ENCODE data around the gene MRPS18B. TPM values are rescaled to one million over a fixed set of nuclear protein-coding genes. Genes with fewer than 3 reads are reported as not detected.

Gene MRPS18B
- total RNA-seq, 1 donor from 2014 or later, result 55.0 TPM

GRCh38 chr6:30615958-30616810 is 1.5 kb upstream of the MRPS18B start:
- intact Hi-C loops (cut with DNase I), result no loop called here
- no peak for ATAC-seq

GRCh38 chr6:30616811-30617564 is 652 bp upstream of the MRPS18B start, which contains the start of gene PPP1R10:
PPP1R10 (minus strand) TSS chr6:30617243; CDS start chr6:30609944, 7,299 bp downstream.
- intact Hi-C loops (cut with DNase I), result no loop called here
- ATAC-seq (peak; percentile 91 to 96), DNase-seq (peak; percentile 98)
- H3K27me3 ChIP-seq (ENCODE audit: low read depth), result no peaks in the 10 kb centered on the region
- no peaks in the 10 kb centered on the region for H3K9me3 ChIP-seq
- TF ChIP-seq CTCF (IDR thresholded peaks at IDR 0.05), result no peak
- H3K27ac ChIP-seq, result peak within 1 kb of the TSS; percentile 94
- peaks cover 40% of the 10 kb centered on the region for H3K36me3 ChIP-seq
- peak within 1 kb of the TSS; percentile 83 for H3K4me3 ChIP-seq
- H3K4me1 ChIP-seq, result peaks cover 37% of the 10 kb centered on the region

More at GRCh38 chr6:30615958-30616810, 1.5 kb upstream of the MRPS18B start:
- Histone ChIP-seq H3K27ac (peak overlapping the region; percentile 94), H3K4me3 (peak overlapping the region; percentile 83), H3K9me3 (no peaks in the 10 kb centered on the region), H3K4me1 (peaks cover 45% of the 10 kb centered on the region), H3K36me3 (peaks cover 32% of the 10 kb centered on the region), H3K27me3 (ENCODE audit: low read depth) (no peaks in the 10 kb centered on the region)
- DNase-seq, result no peak
- no peak for TF ChIP-seq CTCF (IDR thresholded peaks at IDR 0.05)

GRCh38 chr6:30618270-30618797 is 694 bp downstream of the MRPS18B start:
- peak overlapping the region; percentile 83 for H3K4me3 ChIP-seq
- no peak for TF ChIP-seq CTCF (IDR thresholded peaks at IDR 0.05)
- no peaks in the 10 kb centered on the region for H3K27me3 ChIP-seq (ENCODE audit: low read depth)
- H3K36me3 ChIP-seq, result peaks cover 54% of the 10 kb centered on the region
- peaks cover 24% of the 10 kb centered on the region for H3K4me1 ChIP-seq
- H3K9me3 ChIP-seq, result no peaks in the 10 kb centered on the region
- intact Hi-C loops (cut with DNase I), result no loop called here
- ATAC-seq, result no peak
- peak overlapping the region; percentile 94 for H3K27ac ChIP-seq
- no peak for DNase-seq

GRCh38 chr6:30619561-30619960 is 1.9 kb downstream of the MRPS18B start:
- intact Hi-C loops (cut with DNase I), result no loop called here
- peaks cover 11% of the 10 kb centered on the region for H3K4me1 ChIP-seq
- DNase-seq, result no peak
- no peak overlapping the region for H3K27ac ChIP-seq
- TF ChIP-seq CTCF (IDR thresholded peaks at IDR 0.05), result no peak
- no peak for ATAC-seq
- no peak overlapping the region for H3K4me3 ChIP-seq
- no peaks in the 10 kb centered on the region for H3K9me3 ChIP-seq
- H3K27me3 ChIP-seq (ENCODE audit: low read depth), result no peaks in the 10 kb centered on the region
- peaks cover 66% of the 10 kb centered on the region for H3K36me3 ChIP-seq

GRCh38 chr6:30625511-30625910 is 7.9 kb downstream of the MRPS18B start:
- H3K9me3 ChIP-seq, result no peaks in the 10 kb centered on the region
- peak overlapping the region; percentile 91 for H3K27ac ChIP-seq
- H3K4me3 ChIP-seq, result no peak overlapping the region
- no peak for ATAC-seq
- intact Hi-C loops (cut with DNase I), result no loop called here
- H3K27me3 ChIP-seq (ENCODE audit: low read depth), result no peaks in the 10 kb centered on the region
- DNase-seq, result no peak
- no peak for TF ChIP-seq CTCF (IDR thresholded peaks at IDR 0.05)
- peaks cover 71% of the 10 kb centered on the region for H3K36me3 ChIP-seq
- H3K4me1 ChIP-seq, result peaks cover 19% of the 10 kb centered on the region

Data from lower lobe of right lung (tissue), 2 donors.